ENCODE data around the gene MAP3K19.

Gene MAP3K19

GRCh38 chr2:134919341-134920210 lies 127.7 kb downstream of the MAP3K19 start:
- no peak for DNase-seq

- peak; percentile 78 to 90 for DNase-seq
These were observed 128.5 kb downstream of the MAP3K19 start, which contains the start of gene CCNT2 for GRCh38 chr2:134918526-134919340. Gene CCNT2 (plus strand): TSS chr2:134918822. CDS start chr2:134918855, 33 bp downstream.

- peak in 1 of 2 experiments; percentile 55 for DNase-seq
These were observed 129.2 kb downstream of the MAP3K19 start for GRCh38 chr2:134917888-134918525.

- DNase-seq = no peak
These were observed 129.8 kb downstream of the MAP3K19 start for GRCh38 chr2:134917360-134917865.

Measured in SHP77 (cell line).